Measurements from ENCODE around the gene ZFHX2.

The ZFHX2 gene

DNA sequence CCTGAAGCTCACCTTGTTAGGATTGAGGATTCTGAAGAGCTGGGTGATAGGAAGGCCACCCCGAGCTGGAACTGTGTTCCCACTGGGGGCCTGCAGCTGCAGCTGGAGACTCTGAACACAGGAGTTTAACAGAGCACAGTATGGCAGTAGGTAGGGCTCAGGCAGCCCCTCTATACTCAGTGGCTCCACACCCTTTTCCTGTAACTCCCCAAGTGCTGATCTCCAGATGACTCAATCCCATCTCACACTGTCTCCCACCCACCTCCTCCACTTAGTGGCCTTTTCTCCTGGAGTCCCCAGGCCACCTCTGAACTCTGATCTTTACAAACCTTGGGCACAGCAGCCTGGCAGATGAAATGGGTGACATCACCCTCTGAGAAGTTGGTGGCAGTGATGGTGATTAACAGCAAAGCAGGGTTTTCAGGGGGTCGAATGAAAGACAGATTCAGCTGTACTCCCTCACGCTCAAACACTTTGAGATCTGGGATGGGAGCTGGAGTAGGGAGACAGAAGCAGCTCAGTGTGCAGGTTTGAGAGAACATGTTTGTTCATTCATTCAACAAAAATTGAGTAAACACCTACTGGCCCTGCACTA lies 8.5 kb upstream of the ZFHX2 start:
- DNase-seq (ENCODE audit: low spot score): no peak

DNA sequence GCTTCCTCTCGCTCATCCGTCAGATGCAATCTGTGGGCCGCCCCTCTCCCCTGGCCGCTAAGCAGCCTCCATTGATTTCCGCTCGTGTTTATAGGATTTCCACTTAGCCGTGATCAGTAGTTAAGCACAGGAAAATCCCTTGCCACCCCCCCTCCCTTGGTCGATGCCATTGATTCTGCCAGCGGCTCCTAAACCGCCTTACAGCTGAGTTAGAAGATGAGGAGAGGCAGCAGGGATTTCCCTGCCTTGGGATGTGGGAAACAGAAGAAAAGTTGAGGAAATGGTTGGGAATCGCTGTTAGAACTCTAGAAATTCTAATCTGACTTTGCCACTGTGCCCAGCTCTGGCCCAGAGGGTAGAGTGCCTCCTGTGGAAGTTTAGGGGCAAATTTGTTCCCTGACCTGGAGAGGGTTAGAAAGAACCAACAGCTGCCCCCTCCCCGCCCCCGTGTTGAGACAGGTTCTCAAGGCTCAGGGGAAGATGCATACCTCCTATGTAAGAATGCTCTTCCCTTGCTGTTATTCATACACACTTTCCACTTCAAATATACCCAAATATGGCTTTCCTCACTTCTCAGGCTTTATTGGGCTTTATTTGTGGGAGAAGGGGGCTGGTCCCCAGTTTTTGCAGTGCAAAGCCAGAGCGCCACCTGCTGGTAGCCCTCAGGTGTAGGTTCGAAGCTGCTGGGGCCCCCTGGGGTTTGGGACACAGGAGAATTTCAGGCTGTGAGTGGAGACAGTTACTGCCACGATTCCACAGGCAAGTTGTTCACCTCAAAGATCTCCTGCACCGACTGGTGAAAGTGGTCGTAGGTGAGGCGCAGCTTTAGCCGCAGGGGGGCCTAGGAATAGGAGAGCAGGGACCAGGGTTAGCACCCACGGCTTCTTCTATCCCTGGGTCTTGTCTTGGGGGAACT lies 7.7 kb upstream of the ZFHX2 start:
- DNase-seq (ENCODE audit: low spot score): peak; percentile 68

DNA sequence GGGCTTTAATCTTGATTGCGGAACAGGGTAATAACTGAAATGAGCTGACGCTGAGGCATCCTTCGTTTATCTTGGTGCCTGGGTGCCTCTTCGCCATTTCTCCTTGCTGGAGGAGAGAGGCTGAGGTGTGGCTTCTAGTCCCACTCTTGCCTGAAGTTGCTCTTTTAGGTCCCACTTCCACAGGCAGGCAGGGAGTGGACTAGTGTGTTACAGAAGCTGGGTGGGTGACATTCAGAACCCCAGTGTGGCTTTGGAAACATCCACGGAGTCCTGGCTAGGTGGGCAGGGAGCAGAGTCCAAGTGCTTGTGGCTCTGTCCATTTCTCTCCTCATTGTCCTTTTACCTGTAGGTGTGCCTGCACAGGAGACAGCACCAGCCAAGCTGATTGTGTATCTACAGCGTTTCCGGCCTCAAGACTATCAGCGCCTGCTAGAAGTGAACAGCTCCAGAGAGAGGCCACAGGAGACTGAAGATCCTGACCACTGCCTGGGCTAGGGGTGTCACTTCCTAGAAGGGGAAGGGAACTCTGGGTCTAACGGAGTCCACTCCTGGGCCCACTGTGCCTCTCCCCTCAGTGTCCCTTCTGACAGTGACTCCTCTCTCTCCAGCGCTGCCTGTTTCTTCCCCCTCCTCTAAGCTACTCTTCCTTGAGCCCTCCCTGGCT lies 6.9 kb upstream of the ZFHX2 start:
- DNase-seq (ENCODE audit: low spot score): no peak

DNA sequence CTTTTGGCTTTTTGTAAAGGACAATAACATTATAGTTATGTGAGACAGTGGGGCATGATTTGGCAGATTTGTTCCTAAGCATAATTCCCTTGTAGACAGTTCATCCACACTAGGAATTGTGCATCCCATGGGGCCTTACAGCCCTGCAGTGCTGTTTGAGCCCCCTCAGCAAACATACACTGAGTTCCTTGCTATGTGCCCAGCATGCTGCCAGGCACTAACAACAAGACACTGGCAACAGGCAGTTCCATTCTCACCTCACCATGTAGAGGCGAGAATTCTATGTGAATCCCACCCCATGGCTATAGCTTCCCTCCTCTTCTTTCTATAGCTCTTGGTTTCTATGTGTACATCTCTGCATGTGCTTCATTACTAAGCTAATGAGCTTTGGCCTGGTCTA lies 6.4 kb upstream of the ZFHX2 start:
- no peak for DNase-seq (ENCODE audit: low spot score)

DNA sequence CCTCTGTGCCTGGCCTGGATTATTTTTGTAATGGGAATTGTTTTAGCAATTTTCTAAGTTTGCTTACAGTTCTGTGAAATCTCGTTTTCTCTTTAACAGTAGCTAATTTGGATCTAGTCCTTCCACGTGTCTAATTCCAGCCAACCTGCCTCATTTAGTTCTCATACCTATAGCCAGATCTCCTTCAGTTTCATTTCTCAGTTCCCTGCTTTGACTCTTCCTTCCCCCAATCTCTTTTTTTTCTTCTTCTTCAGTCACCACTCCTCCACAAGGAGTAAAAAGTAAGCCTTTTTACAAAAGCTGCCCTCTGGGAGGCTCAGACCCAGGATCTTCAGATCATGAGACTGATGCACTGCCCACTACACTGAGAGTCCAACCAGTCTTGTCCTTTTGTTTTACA lies 6.0 kb upstream of the ZFHX2 start:
- DNase-seq (ENCODE audit: low spot score): no peak

DNA sequence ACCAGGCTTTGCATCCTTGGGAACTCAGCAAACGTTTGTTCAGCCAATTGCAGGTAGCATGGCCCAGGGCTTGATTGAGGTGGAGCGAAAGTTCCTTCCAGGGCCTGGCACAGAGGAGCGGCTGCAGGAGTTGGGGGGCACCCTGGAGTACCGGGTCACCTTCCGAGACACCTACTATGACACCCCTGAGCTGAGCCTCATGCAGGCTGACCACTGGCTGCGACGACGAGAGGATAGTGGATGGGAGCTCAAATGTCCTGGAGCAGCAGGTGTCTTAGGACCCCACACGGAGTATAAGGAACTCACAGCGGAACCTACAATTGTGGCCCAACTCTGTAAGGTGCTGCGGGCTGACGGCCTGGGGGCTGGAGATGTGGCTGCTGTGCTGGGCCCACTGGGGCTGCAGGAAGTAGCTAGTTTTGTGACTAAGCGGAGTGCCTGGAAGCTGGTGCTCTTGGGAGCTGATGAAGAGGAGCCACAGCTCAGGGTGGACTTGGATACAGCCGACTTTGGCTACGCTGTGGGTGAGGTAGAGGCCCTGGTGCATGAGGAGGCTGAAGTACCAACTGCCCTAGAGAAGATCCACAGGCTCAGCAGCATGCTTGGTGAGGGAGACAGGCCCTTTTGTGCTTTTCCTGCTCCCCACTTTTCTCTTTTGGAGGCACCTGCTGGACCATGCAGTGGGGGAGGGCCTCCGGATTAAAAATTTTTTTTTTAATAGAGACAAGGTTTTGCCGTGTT lies 5.3 kb upstream of the ZFHX2 start:
- DNase-seq (ENCODE audit: low spot score): no peak

DNA sequence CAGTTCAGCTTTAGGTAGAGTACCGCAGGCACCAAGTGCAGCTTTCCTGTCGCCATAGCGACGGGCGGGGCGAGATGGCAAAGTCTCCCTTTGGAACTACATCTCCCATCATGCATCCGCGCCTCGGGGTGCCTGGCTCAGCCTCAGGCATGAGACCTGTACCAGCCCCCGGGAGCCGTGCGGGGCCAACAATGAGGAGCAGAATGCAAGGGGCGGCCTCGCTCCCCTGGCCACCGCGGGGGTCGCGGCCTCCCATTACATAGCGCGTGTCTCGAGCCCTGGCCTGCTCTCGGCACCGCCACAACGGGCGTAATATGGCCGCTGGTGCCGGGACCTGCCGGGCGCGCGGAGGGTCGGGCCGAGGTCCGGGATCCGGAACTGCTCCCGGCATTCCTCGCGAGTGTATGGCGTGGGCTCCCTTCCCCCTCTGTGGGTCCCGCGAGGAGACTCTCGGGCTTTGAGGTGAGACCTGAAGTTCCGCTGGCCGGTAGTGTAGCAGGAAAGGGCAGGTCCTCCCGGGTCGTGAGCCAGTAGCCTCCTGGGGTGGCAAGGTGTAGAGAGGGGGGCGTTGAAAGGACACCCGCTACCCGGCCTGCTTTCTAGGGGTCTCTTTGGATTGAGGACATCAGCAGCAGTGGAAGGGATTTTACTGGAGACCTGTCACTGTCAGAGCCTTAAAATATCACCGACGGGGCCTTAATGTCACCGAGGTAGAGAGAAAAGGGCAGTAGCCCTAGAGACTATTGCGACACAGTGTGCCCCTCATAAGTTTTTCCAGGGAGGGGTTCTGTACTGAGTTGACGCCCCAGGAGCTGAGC lies 4.5 kb upstream of the ZFHX2 start, which contains the start of gene THTPA:
Gene THTPA, plus strand, starts transcription at position 390 of the 818 bp plus-strand sequence. CDS start 487 bp downstream, outside the sequence.
- DNase-seq (ENCODE audit: low spot score): peak; percentile 94

DNA sequence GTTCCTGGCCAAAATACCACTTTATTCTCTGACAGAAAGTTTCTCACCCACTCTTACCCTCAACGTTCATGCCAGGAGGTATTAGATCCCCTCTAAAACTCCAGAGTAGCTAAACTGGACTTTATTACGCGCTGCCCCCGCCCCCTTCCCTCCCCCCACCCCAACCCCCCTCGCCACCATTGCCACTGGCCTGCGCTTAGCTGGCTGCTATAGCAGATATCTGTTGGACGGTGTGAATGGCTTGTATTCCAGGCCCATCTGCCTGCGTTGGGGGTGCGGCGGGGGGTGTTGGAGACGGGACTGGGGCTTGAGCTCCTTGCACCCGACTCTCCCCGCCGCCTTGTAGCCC lies 3.9 kb upstream of the ZFHX2 start:
- no peak for DNase-seq (ENCODE audit: low spot score)

DNA sequence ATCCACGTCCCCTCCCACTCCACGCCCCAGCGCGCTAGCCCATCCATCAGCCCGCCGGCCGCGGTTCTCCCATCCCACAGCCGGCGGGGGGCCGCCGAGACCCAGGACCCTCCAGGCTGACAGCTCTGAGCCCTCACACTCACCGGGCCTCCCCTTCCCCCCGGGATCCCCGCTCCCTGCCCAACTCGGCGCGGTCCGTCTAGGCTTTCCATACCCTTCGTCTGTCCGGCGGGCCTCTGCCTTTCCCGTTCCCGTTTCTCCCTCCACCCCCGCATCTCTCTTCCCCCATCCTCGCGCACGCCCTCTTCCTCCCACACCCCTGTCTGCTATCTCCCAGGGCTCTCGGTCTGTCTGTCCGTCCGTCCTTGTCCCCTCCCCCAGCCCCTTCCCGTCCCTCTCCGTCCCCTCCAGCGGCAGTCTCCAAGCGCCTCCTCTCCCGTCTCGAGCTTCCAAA lies 726 bp downstream of the ZFHX2 start:
- DNase-seq (ENCODE audit: low spot score): no peak

DNA sequence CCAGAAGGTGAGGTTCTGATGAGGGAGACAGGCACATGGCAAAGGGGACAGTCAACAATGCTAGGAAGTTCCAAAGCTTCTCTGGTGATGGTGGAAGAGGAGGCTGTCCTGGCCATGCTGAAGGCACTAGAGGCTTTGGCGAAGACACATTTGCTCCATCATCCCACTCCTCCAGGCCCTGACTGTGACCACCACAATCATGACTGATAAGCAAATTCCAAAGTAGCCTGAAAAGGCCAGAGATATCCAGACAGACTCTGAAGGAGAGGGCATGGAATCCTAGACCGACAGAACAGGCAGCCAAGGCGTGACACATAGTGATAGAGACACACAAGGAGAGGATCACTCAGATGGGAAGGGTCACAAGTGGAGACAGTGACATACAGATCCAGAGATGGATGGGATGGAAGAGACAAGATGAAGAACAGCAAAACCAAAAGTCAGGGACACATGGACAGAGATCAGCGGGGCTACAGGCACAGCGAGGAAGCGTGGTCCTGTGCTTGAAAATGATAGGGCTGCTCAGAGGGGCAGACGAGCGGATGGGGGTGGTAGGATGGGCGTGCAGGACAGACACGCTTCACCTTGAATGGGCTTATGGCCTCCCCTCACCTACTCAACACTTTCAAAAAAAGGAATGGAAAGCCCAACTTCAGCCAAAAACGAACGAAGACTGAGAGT lies 1.3 kb downstream of the ZFHX2 start:
- DNase-seq (ENCODE audit: low spot score): no peak

DNA sequence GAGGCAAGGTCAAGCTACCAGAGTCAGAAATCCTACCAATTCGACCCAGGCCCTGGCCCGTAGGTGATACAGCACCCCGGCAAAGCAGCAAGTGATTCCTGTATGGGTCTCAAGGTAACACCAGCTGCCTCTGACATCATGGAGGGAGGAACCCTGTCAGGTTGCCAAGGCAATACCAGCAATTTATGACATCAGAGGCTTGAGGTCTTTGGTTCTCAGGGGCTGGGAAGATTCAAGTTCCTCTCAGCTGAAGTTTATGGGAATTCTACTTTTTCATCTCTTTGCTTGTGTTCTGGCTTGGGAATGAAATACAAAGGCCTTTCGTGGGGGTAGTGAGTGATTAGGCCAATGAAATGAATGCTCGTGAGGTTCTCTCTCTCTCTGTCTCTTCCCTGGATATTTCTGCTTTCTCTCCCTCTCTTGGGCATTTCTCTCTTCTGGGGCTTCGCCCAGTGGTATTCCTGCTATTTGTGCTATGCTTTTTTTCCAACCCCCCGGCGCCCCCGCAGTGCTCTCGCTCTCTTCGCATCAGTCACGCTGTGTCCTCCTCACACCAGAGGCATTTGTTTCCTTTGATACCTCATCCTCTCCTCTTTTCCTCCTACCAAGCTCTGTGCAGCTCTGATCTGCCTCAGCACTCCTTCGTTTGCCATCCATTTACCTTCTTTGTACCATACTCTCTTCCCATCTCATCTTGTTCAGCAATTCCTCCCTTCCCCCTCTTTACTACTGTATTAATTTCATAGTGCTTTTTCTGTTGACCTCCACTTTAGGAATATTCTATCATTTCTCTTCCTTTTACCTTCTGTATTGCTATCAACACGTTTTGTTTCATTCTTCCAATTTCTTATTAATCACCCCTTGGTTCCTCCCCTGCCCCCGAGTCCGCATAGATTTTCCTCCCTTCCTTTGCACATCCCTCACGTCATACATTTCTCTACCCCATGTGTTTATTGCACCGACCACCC lies 2.9 kb downstream of the ZFHX2 start:
- DNase-seq (ENCODE audit: low spot score): no peak

DNA sequence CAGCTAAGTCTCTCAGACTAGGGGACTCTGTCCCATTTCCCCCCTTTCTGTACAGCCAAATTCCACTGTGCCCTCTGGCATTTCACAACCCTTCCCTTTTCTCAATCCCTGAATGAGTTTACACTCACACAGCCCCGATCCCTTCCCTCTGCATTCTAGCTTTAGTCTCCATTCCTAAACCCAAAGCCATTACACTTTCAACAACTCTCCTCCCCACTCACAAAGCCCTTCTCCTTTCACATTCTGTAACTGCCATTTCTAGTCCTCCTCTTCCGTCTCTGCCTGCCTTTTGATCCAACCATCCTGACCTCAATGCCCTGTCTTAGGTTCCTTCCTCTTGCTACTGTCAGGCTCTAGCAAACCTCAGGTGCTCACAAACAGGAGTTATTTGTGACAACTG lies 3.6 kb downstream of the ZFHX2 start:
- no peak for DNase-seq (ENCODE audit: low spot score)

DNA sequence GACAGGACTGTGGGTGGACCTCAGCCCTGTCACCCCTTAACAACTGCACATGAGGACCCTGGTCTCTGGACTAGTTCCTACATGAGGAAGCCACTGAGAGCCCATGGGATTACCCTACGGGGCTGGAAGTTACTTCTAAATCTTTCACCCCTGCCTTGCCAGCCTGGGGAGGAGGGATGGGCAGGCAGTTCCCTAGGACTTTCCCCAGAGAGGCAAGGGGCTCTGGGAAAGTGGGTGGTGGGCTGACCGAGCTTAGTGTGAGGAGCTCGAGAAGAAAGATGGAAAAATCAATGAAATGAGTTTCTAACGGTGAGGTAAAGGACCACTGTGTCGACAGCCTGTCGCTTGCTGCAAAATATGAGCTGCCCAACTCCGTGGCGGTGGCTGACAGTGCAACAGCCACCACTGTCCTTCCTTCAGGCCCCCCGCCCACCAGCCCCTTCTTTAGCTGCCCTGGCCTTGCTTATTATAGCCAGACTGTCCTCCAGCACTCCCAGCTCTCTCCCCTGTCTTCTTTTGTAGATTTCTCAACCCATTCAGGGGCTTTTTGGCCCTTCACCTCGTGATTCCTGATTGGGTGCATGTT lies 5.0 kb downstream of the ZFHX2 start:
- no peak for DNase-seq (ENCODE audit: low spot score)

DNA sequence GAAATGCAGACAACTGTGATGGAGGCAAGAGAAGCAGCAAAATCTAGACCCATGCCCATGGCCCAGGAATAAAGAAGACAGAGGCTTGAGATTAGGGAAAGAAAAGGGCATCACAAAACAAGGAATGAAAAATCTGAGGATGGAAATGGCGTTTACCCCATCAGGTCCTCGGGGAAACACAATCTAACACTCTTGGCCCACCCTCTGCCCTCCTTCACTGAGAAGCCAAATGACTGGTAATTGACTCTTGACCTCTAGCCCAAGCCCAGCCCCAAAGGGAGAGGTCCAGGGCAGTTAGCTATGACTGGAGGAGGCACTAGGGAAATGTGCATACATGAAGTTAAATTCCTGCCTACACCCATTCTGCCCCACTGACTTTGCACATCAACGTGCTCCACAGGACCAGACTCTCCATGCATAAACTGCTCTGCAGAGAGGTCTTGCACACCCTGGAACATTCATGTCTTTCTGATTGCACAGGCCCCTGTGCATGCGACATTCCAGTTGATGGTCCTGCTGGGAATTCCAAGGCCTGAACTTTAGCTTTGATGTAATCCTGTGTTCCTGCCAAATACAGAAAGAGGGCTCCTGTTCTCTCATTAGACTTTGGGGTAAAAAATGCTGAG lies 5.7 kb downstream of the ZFHX2 start:
- no peak for DNase-seq (ENCODE audit: low spot score)

DNA sequence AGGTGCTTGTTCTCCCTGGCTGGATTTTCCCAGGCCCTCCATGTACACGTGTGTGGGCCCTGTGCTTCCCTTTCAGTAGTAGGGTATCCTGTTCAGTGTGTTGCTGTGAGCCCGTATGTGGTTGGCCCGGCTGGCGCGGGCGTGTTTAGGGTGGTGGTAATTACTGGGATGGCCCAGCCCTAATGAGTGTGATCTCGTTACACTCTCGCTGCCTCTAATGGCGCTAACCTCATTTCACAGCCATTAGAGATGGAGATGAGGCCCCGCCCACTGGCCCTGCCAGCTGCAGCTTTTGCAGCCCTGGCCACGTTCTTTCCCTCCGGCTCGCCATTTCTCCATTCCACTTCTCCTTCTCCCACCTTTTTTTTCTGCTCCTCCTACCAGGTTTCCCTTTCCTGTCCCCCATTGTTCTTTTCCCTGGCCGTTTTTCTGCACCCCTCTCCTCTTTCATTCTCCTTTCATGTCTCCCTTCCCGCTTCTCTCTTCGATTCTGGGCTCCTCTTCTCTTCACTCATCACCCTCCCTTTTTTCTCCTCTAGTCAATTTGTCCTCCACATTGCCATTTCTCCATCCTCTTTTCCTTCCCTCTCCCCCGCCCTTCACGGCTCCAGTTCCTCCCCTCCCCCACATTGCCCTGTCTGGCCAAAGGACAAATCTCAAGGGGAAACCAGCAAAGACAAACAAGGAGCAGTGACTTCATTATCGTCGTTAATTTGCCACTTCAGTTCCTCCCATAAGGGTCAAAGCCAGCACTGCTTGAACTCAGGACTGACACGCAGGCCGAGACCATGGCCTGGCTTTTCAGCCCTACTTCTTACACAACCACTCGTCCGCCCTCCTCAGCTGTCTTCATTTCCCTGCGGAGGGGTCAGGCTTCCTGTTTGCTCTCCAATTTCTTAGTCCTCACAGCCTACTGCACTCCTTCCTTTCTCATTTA lies 6.8 kb downstream of the ZFHX2 start:
- DNase-seq (ENCODE audit: low spot score): no peak

DNA sequence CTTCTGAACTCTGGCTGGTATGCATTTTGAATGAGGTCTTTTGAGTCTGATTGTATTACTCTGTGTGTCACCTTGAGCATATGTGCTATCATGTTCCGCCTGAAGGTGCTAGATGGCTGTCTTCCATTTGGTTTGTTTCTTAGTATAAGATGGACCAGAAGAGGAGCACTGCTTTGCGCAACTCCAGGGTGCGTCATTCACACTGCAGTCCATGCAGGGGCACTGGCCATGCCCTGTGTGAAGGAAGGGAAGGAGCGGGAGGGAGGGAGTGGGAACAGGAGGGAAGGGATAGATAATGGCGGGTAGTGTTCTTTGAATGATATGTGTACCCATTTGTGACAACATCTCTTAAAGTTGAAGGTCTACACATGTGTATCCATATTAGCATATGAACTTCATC lies 8.2 kb downstream of the ZFHX2 start:
- DNase-seq (ENCODE audit: low spot score): no peak

DNA sequence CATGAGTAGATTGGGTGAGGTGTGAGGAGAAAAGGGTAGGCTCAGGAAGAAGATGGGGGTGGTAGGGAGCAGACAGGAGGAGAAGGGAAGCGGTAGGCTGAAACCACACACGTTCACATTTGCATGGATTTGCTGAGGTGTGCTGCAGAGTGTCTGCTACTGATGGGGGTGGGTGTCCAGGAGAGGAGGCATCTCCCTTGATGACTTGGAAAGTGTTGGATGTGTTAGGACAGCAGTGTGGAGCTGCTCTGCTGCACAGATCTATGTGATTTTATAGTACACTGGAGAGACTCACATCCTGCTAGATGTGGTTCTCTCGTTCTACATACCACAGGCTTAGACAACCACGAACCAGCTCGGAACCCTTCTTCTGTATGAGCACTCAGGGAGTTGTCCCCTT lies 9.3 kb downstream of the ZFHX2 start:
- DNase-seq (ENCODE audit: low spot score): no peak

DNA sequence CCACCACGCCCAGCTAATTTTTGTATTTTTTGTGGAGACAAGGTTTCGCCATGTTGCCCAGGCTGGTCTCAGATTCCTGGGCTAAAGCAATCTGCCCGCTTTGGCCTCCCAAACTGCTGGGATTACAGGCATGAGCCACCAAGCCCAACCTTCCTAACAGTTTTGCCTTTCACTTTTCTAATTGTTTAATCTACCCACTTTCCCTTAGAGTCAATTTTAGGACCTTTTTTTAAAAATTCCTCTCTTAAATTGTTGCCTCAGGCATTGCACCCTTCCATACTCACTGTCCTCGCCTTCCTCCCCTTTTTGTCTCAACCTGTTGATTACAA lies 11.5 kb downstream of the ZFHX2 start:
- no peak for DNase-seq (ENCODE audit: low spot score)
